ENCODE measurements around the gene CLEC20A. TPM values are rescaled to one million over a fixed set of nuclear protein-coding genes. Genes with fewer than 3 reads are reported as not detected.

Gene CLEC20A
- polyA plus RNA-seq (ENCODE audit: low read depth in 6 of 6) = 10 to 100 TPM in 5 of 6 donors, 1 to 10 TPM in 1; 2.7 to 50.3 (median 21.3) TPM

GRCh38 chr1:178496410-178497135, at the start of gene CLEC20A:
Gene CLEC20A, minus strand, starts transcription at chr1:178496964. Its CDS starts 25 bp downstream, at chr1:178496939.
- H3K36me3 Mint-ChIP-seq = no peaks in the 10 kb centered on the region
- no peak for DNase-seq

DNA sequence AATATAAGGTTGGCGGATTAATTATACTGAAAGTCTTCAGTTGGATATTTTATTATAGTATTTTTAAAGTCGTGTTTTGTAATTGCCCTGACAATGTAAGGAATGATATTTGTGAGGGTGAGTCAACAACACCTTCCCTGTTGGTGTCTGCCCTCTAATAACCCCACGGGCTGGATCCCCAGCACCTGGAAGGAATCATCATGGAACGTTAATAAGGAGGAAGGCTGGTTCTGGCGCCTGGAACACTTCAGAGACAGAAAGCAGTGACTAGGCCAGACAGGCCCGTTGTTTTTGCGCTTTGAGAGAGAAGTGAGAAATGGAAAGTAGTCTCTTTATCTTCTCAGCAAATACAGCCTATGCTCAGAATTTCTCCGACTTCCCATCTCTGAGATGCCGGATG, 47.8 kb upstream of the CLEC20A start:
- H3K4me3 Mint-ChIP-seq = peak overlapping the region; percentile 92 to 99 (median 98)
- peak overlapping the region; percentile 72 to 96 (median 90) for H3K27ac Mint-ChIP-seq
- H3K27me3 Mint-ChIP-seq = no peaks in the 10 kb centered on the region
- peaks cover 26 to 29% of the 10 kb centered on the region in 2 donors for H3K36me3 Mint-ChIP-seq
- no peak for ATAC-seq (ENCODE audit: low read depth in 2 of 2)
- peaks cover 42 to 64% (median 59%) of the 10 kb centered on the region in 3 donors for H3K4me1 Mint-ChIP-seq
- H3K9me3 Mint-ChIP-seq = no peaks in the 10 kb centered on the region
- DNase-seq = no peak

More at GRCh38 chr1:178496410-178497135, at the start of gene CLEC20A:
- Mint-ChIP-seq H3K9me3 (no peaks in the 10 kb centered on the region), H3K4me1 (peaks cover 0 to 4% (median under 1%) of the 10 kb centered on the region in 3 donors), H3K27me3 (peaks cover 0 to 3% (median 0%) of the 10 kb centered on the region in 3 donors), H3K4me3 (peak within 1 kb of the TSS in 1 of 8 donors; percentile 3), H3K27ac (no peak within 1 kb of the TSS)
- ATAC-seq (ENCODE audit: low read depth in 2 of 2) = no peak

DNA sequence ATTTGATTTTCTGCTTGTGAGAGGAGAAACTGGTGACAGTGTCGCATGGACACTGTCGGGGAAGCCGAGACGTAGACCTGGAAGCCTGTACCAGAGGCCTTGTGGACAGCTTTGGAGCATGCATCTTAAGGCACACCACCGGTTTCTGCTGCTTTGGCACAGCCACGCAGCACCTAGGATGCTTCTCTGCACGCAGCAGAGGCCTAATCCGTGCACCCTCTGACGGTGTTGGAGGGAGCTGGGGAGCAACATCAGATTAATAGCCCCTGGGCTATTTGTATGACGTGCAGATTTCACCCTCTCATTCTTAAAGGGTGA, 46.5 kb upstream of the CLEC20A start:
- Mint-ChIP-seq H3K9me3 (no peaks in the 10 kb centered on the region), H3K27ac (peak overlapping the region; percentile 67 to 96 (median 90)), H3K4me1 (peaks cover 36 to 54% (median 49%) of the 10 kb centered on the region in 3 donors), H3K4me3 (peak overlapping the region; percentile 92 to 99 (median 98)), H3K36me3 (peaks cover 18 to 21% of the 10 kb centered on the region in 2 donors), H3K27me3 (no peaks in the 10 kb centered on the region)
- peak; percentile 50 for DNase-seq
- peak; percentile 43 to 45 for ATAC-seq (ENCODE audit: low read depth in 2 of 2)

DNA sequence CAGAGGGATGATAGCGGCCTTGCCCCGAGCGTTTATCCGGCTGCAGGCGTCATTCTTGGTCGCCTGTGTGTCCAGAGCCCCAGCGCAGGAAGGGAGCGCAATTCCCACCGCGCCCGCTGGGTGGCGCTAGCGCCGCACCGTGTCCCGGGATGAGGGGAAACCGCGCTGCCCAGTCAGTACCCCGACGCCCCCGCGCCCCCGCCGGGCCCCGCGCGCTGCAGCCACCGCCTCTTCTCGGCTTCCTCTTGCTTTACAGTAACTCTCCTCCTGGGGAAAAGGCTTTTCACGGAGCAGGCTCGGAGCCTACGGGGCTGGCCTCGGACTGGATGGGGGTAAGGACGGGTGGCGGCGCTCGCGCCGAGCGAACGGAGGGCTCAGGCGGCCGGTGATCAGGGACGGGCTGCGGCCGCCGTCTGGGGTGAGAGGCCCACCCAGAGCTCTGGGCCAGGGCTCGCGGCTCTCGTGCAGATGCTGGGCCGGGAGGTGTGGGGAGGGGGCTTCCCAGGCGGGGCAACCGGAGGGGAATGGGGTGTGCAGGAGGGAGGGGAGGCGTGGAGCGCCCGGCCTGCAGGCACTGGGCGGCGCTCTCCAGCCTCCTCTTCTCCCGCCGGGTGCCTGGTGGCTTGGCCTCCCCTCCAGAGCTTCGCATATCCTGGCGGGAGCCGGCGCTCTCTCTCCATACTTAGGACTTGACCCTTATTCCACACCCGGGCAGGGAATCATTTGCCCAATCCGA, 46.0 kb upstream of the CLEC20A start:
- H3K27me3 Mint-ChIP-seq = no peaks in the 10 kb centered on the region
- H3K36me3 Mint-ChIP-seq = peaks cover 15 to 18% of the 10 kb centered on the region in 2 donors
- H3K4me3 Mint-ChIP-seq = peak overlapping the region; percentile 92 to 99 (median 98)
- DNase-seq (peak; percentile 96), ATAC-seq (ENCODE audit: low read depth in 2 of 2) (peak; percentile 75)
- H3K4me1 Mint-ChIP-seq = peaks cover 32 to 48% (median 43%) of the 10 kb centered on the region in 3 donors
- H3K27ac Mint-ChIP-seq = peak overlapping the region; percentile 86 to 96 (median 90)
- no peaks in the 10 kb centered on the region for H3K9me3 Mint-ChIP-seq

DNA sequence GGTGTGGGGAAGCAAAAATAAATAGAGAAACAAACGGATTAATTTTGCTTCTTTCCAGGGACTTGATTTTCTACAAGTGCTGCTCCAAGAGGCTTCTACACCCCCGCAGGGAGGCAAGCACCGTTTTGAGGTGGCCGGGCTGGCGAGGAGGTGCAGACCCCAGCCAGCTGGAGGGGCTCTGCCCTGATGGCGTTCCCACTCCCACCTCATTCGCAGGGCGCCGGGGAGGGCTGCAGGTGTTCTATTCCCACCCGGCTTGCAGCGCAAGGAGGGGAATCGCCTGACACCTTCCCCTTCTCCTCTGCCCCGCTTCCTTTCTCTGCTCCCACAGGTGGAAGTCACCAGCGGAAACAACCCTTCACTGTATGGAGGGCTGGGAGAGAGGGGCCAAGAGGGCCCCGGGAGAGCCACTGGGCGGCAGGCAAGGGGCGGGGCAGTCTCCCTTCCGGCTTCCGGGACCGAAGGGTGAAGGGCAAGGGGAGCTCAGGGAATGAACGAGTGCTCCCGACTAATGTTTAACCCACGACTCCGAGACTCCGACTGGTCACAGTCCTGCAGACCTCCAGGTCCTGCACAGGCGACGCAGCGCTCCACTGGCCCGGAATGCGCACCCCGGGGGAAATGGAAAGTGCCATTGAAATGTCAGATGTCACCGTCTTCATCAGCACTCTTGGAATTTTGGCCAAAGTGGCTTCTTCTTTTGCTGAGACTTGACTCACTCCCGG, 45.2 kb upstream of the CLEC20A start:
- peaks cover 11 to 18% of the 10 kb centered on the region in 2 donors for H3K36me3 Mint-ChIP-seq
- ATAC-seq (ENCODE audit: low read depth in 2 of 2) (peak; percentile 2 to 3), DNase-seq (no peak)
- no peaks in the 10 kb centered on the region for H3K27me3 Mint-ChIP-seq
- H3K9me3 Mint-ChIP-seq = no peaks in the 10 kb centered on the region
- peaks cover 30 to 42% (median 41%) of the 10 kb centered on the region in 3 donors for H3K4me1 Mint-ChIP-seq
- peak overlapping the region; percentile 48 to 96 (median 88) for H3K27ac Mint-ChIP-seq
- H3K4me3 Mint-ChIP-seq = peak overlapping the region; percentile 92 to 99 (median 98)

DNA sequence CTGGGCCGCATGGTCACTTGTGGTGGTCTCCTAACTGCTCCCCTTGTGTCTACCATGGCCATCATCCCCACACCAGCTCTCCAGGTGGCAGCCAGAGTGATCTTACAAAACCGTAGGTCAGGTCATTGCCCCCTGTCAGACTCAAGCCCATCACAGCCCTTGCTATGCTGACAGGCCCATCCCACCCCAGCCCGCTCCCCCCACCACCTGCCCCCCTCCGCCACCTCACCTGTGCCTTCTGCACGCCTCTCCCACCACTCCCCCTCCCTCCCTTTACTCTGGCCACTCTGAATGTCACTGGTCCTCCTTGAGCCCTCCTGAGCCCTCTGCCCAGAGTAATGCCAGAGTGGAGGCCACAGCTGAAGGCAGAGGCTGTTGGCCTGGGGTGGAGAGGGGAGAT, 44.6 kb upstream of the CLEC20A start:
- Mint-ChIP-seq H3K36me3 (peaks cover 11 to 18% of the 10 kb centered on the region in 2 donors), H3K27me3 (no peaks in the 10 kb centered on the region), H3K4me3 (peak overlapping the region; percentile 92 to 99 (median 98)), H3K27ac (peak overlapping the region in 3 of 6 donors; percentile 48 to 90 (median 87)), H3K4me1 (peaks cover 30 to 42% (median 35%) of the 10 kb centered on the region in 3 donors), H3K9me3 (no peaks in the 10 kb centered on the region)
- DNase-seq = no peak
- ATAC-seq (ENCODE audit: low read depth in 2 of 2) = no peak

GRCh38 chr1:178540646-178541045, 43.9 kb upstream of the CLEC20A start:
- no peaks in the 10 kb centered on the region for H3K27me3 Mint-ChIP-seq
- no peak overlapping the region for H3K27ac Mint-ChIP-seq
- ATAC-seq (ENCODE audit: low read depth in 2 of 2) (no peak), DNase-seq (no peak)
- no peaks in the 10 kb centered on the region for H3K9me3 Mint-ChIP-seq
- H3K4me1 Mint-ChIP-seq = peaks cover 25 to 37% (median 29%) of the 10 kb centered on the region in 3 donors
- H3K36me3 Mint-ChIP-seq = peaks cover 6 to 13% of the 10 kb centered on the region in 2 donors
- peak overlapping the region in 3 of 8 donors; percentile 42 to 98 (median 67) for H3K4me3 Mint-ChIP-seq

DNA sequence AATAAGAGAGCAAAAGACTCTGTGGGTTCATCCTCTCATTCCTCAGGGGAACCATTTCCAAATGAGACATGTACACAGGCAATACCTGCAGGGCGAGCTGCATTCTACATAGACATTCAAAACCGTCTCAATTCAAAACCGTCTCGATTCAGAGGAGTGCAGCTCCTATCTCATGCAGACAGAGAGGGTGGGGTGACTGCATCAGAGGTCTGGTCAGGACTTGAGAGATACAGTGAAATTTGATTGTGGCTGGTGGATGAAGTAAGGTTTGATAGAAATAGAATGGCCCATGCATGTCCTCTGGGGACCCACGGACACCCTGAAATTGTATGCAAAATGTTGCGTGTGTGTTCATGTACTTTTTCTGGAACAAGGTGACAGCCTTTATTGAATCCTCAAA, 43.4 kb upstream of the CLEC20A start:
- Mint-ChIP-seq H3K27ac (peak overlapping the region in 1 of 6 donors; percentile 15), H3K36me3 (peaks cover 1 to 8% of the 10 kb centered on the region in 2 donors), H3K9me3 (no peaks in the 10 kb centered on the region), H3K4me1 (peaks cover 20 to 33% (median 25%) of the 10 kb centered on the region in 3 donors), H3K27me3 (no peaks in the 10 kb centered on the region), H3K4me3 (peak overlapping the region in 3 of 8 donors; percentile 42 to 98 (median 51))
- no peak for DNase-seq
- no peak for ATAC-seq (ENCODE audit: low read depth in 2 of 2)

DNA sequence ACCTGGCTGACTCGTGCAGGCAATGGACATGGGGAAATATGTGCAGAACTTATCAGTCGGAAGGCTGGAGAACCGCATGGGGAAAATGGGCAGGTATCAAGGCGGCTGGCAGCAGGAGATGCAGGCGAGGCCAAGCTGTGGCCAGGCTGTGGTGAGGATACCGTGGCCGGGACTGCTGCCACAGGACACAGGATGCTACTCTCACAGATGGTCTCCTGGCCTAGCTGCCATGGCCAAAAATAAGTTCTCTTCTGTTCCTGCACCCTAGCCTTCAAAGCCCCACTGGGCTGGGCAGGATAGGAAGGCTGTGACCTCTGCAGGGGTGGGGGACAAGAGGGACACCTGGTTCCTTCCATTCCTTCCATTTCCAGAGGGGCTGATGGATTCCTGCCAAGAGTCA, 42.5 kb upstream of the CLEC20A start:
- Mint-ChIP-seq H3K9me3 (no peaks in the 10 kb centered on the region), H3K27me3 (no peaks in the 10 kb centered on the region), H3K36me3 (no peaks in the 10 kb centered on the region), H3K27ac (peak overlapping the region in 2 of 6 donors; percentile 65 to 66), H3K4me1 (peaks cover 13 to 24% (median 16%) of the 10 kb centered on the region in 3 donors), H3K4me3 (peak overlapping the region in 4 of 8 donors; percentile 37 to 76 (median 49))
- ATAC-seq (ENCODE audit: low read depth in 2 of 2) (no peak), DNase-seq (no peak)

DNA sequence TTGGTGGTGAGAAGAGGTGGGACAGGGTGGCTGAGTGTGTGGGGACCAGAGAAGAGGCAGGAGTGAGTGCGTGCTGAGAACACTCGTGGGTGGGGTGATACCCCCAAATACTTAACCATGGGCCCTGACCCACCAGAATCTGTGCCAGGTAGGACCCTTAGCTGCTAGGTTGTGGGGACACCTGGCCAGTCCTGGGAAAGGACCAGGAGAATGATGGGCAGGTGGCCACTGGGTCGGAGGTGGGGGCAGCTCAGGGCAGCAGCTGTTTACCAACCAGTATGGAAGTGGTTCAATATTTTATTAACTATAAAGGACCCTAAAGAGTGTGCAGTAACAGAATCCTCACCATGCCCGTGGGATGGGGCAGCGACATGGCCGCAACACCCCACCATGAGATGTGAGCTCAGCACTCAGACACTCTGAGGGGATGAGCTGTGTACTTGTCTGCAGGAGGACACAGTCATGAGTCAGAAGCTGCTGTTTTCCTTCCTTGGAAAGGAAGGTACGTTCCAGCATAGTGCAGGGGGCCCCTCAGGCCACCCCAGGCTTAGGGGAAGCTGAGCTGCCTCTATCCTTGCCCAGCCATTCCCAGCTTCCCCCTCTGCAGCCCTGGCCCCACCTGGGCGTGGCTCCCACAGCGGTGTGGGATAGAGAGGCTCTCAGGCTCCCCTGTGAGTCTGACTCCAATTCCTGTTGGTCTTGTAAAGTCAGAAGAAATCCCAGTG, 41.6 kb upstream of the CLEC20A start:
- H3K27me3 Mint-ChIP-seq = no peaks in the 10 kb centered on the region
- DNase-seq = no peak
- no peaks in the 10 kb centered on the region for H3K36me3 Mint-ChIP-seq
- H3K4me1 Mint-ChIP-seq = peaks cover 6 to 14% (median 9%) of the 10 kb centered on the region in 3 donors
- no peak overlapping the region for H3K27ac Mint-ChIP-seq
- H3K9me3 Mint-ChIP-seq = no peaks in the 10 kb centered on the region
- no peak for ATAC-seq (ENCODE audit: low read depth in 2 of 2)
- H3K4me3 Mint-ChIP-seq = peak overlapping the region in 2 of 8 donors; percentile 51 to 76

DNA sequence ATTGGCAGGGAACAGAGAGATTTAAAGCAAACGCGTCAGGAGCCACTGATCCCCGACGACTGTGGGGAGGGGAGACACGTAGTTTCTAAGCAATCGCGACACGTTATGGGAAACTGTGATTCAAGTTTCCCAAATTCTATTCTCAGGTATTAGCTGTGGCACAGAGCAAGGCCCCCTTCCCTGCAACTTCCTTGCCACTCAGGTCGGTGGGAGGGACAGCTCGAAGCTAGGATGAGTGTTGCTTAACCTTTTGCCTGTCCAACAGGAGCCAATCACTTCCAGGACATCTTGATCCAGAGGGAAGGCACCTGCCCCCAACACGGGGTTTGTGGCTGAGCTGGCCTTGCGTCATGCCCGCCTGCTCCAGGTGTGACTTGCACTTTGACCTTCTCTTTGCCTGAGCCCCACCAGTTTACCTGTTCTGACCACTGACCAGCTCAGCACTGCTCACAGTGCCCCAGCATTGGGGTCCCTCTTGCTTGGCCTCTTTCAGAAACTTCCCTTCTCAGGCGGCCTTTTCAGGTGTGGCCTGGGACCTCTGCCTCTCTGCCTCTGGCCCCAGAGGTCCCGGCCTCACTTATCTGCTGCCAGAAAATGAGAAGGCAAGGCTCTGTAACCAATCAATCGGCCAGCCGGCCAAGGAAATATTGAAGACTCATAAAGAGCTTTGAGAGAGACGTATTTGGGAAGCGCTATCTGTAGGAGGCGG, 40.8 kb upstream of the CLEC20A start:
- peaks cover 3 to 11% (median 6%) of the 10 kb centered on the region in 3 donors for H3K4me1 Mint-ChIP-seq
- peak overlapping the region in 1 of 6 donors; percentile 63 for H3K27ac Mint-ChIP-seq
- no peaks in the 10 kb centered on the region for H3K36me3 Mint-ChIP-seq
- no peaks in the 10 kb centered on the region for H3K27me3 Mint-ChIP-seq
- ATAC-seq (ENCODE audit: low read depth in 2 of 2) = no peak
- H3K9me3 Mint-ChIP-seq = no peaks in the 10 kb centered on the region
- H3K4me3 Mint-ChIP-seq = peak overlapping the region in 2 of 8 donors; percentile 9 to 51
- no peak for DNase-seq

GRCh38 chr1:178536844-178537371, 40.1 kb upstream of the CLEC20A start:
- H3K4me1 Mint-ChIP-seq = peaks cover 5 to 11% (median 8%) of the 10 kb centered on the region in 3 donors
- ATAC-seq (ENCODE audit: low read depth in 2 of 2) (no peak), DNase-seq (no peak)
- peaks cover 0 to 4% (median 0%) of the 10 kb centered on the region in 3 donors for H3K27me3 Mint-ChIP-seq
- H3K9me3 Mint-ChIP-seq = no peaks in the 10 kb centered on the region
- H3K27ac Mint-ChIP-seq = no peak overlapping the region
- H3K36me3 Mint-ChIP-seq = no peaks in the 10 kb centered on the region
- H3K4me3 Mint-ChIP-seq = no peak overlapping the region
